HG03575 (cell line): ENCODE measurements around the gene CYGB.
"Not testable (repeated sequence)": the region's sequence is repeated elsewhere in the genome, so short reads cannot be mapped to it uniquely, and the experiment has no call there.

Source experiments
- ATAC-seq: cut with Tn5 transposase; IDR thresholded peaks from one replicate; pipeline ENCODE4 v1.9.1; 2021; ENCODE audit not compliant: unreplicated experiment, insufficient number of reproducible peaks, low FRiP score; ENCODE audit errors: extremely low read depth

Gene CYGB

DNA sequence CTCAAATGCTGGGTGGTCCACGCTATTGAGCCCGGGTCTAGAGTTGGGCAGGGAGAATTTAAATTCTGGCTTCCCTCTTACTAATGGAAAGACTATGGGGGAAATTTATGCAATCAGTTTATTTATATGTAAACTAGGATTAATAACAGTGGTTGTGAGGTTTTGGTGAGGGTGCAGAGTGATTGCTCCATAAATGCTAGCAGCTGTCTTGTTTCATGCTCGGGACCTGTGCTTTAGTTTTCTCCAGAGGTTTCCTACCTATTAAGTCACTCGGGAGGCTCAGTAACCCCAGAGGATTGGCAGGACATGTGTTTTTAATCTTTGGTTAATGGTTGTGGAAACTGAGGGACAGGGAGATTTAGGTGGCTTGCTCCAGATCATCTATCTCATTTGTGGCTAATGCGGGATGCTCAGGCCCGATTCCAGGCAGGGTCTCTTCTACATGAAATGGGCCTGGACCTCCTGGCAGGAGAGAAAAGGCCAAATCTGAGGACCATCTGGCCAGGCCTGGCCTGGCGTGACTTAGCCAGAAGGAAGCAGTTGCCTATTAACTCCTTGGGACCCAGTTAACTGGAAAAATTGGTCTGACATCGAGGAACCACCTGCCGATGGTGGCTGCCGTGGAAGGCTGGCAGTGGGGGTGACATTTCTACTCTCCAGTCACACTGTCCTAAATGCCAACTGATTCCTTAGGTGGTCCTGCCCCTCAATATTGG is 4.4 kb upstream of the CYGB start:
- ATAC-seq, result no peak

DNA sequence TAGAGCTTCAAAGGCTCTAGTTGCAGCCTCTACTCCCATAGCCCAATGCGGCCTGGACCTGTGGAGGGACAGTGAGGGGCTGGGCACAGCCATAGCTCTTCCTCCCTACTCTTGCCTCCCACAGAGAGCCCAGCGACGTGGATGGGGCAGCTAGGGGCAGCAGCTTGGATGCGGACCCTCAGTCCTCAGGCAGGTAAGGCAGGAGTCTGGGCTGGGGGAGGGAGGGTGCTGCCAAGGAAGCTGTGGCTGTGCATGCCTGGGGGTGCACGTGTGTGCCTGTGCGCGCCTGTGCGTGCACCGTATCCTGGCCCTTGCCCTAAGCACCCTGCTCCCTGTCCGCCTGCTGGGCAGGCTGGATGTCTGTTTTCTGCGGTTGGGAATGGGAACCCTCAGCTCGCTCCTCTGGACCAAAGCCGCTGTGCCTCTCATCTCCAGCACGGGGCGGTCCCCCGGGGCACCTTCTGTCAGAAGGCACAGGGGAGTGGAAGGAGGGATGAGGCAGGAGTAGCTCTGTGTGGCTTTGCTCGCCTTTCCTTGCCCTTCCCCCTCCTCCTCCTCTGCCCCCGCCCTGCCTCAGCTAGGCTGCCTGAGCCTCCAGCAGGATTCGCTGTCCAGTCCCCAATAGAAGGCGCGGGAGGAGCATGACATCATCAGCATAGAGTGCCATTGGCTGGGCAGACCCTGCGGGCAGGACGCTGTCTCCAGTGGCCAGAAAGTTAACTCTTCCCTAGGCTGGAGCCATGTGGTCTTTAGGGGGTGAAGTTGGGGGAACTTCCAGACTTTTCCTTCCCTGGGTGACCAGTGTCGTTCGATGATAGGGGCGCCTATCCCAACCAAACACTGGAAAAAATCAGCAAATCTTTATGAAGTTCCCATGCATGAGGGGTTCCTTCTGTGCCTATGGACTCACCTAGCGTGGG is 3.1 kb upstream of the CYGB start:
- ATAC-seq, result no peak

DNA sequence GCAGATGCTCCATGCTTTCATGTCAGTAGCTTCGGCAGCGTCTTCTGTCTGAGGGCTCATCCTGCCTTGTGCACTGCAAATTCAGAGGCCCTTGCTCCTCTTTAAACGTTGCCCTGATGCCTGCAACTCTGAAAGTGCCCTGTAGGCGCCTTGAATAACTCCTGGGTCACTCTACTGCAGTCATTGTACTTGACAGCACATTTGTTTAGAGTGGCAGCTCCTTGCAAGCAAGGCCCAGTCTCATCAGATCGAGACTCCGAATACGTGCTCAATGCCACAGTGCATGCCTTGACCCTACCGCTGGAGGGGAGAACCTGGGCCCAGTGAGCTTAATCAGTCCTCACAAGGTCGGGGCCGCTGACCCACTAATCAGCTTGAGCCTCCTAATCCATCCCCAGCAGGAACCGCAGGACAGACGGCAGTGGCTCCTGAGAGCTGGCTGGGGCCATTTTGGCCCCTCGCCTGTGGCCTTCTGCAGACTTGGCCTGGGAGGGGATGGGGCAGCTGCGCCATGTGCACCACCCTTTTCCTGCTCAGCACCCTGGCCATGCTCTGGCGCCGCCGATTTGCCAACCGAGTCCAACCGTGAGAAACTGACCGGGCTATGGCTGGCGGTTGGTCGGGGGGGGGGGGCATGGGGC is 2.2 kb upstream of the CYGB start, which contains the start of gene PRCD:
Gene PRCD, plus strand, starts transcription at position 414 of the 641 bp plus-strand sequence. Its CDS starts 98 bp downstream, at position 512.
- ATAC-seq, result no peak

DNA sequence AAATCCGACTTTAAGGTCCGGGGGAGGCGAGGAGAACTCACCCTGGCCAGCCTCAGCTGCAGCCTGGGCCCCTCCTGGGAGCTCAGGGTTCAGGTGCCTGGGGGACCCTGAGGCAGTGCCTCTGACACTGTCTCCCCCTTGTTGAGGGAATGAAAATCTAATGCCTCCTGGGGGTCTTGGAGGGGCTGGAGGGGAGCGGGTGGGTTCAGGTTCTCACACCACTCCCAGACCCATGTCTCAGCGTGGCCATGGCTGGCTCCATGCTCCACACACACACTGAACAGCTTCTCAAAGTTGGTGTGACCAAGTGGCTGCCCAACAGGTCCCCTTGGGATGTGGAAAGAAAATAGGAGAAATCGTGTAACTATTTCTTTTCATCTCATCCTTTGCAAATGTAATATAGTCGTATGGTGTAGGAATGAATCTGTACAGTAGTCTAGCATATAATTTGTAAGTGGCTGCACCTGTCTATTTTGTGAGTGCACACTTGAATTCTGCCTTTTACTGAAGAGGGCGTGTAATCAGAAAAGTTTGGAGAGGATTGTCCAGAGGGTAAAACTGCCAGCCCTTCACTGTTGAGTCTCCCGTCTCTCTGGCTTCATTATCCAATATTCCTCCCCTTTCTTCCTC is 1.5 kb upstream of the CYGB start:
- no peak for ATAC-seq

DNA sequence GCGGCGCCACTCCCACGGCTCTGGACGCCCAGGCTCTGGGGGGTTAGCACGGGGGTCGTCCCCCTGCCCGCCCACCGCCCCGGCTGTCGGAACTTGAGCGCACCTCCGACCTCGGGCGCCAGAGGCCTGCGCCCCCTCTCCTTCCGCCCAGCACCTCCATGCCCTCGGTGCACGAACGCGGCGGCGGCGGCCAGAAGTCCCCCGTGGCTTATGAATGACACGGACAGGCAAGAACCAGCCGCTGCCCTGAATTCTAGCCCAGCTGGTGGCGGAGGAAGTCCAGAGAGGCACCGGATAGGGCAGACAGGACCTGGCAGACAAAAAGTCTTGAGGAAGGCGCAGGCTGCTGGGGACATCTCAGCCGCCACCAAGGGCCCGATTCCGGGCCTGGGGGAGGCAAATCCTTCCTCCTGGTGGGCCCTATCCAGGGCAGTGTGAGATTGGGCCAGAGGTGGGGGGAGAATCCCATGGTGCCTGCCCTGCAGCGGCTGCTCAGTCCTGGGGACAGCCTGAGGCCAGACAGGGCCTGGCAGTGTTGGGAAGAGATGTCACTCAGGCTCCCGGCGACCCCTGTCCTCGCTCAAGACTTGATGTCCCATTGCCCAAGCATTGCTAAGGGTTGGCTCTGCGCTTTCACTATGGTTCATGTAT is 897 bp upstream of the CYGB start:
- ATAC-seq, result no peak

DNA sequence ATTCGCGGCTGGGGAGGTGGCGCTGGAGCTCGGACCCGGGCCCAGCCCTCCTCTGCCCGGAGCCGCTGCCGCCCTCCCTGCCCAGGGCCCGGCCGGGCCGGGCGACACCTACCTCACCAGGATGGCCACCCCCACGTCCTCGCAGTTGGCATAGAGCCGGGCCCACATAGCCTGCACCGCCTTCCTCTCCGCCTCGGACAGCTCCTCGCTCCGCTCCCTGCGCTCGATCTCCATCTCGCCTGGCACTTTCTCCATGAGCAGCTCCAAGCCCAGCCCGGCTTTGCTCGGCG is 276 bp downstream of the CYGB start:
- ATAC-seq, result no peak

DNA sequence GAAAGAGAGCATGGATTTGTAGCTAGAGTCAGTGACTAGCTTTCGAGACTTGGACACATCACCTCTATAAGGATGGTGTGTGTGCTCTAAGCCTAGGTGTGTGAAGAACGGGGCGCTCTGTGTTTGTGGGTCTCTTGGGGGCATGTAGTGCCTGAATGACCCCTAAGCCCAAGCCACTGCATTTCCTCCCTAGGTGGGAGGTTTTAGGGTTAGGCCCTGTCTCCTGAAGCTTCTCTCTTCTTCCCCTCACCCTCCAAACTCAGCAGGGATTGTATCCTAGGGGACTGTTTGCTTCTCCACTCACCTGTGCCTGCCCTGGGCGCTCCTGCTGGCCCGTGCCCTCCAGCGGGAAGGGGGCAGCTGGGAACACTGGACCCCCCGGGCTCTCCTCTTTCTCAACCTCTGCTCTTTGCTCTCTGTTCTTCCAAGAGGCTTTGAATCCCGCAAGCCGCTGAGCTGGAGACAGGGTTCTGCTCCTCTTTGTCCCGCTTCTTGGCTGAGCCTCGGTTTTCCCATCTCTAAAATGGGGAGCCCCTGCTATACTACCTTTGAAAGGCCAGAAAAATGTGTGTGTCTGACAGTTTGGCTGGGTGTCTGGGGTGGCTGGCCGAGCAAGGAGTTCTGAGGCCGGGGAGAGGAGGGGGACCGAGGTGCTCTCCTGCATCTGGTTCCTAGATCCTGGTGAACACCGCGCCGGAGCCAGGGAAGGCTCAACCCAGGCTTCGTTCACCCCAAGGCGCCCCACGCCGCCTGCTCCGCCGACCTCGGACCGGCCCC is 810 bp downstream of the CYGB start:
- ATAC-seq, result no peak

DNA sequence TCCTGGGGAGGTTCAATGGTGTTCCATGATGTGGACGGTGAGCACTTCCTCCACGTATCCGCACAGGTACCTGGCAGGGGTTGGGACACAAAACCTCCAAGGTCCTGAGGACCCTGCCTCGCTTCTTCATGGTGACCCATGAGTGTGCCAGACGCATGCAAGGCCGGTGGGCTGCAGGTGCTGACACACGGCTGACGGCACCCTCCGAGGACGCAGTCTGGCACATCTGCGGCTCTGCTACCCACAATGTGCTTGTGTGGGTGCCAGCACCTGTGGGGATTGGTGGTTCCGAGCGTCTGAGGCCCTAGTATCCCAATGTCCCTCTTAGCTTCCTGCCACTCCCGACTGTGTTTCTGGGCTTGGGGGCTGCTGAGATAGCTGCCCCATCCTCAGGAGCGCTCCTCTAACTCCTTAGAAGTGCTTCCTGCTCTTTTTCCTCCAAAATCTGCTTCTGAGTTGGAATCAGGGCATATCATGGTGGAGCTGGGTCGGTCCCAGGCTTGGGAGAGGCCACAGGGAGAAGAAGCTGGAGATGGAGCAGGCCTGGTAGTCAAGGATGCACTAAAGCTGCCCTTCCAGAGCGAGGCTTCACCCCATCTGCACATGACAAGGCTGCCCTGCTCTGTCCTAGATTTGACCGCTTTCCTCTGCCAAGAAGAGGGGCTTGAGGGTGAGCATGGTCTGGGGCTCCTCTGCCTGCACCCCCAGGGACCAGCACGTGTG is 1.6 kb downstream of the CYGB start:
- ATAC-seq, result no peak

DNA sequence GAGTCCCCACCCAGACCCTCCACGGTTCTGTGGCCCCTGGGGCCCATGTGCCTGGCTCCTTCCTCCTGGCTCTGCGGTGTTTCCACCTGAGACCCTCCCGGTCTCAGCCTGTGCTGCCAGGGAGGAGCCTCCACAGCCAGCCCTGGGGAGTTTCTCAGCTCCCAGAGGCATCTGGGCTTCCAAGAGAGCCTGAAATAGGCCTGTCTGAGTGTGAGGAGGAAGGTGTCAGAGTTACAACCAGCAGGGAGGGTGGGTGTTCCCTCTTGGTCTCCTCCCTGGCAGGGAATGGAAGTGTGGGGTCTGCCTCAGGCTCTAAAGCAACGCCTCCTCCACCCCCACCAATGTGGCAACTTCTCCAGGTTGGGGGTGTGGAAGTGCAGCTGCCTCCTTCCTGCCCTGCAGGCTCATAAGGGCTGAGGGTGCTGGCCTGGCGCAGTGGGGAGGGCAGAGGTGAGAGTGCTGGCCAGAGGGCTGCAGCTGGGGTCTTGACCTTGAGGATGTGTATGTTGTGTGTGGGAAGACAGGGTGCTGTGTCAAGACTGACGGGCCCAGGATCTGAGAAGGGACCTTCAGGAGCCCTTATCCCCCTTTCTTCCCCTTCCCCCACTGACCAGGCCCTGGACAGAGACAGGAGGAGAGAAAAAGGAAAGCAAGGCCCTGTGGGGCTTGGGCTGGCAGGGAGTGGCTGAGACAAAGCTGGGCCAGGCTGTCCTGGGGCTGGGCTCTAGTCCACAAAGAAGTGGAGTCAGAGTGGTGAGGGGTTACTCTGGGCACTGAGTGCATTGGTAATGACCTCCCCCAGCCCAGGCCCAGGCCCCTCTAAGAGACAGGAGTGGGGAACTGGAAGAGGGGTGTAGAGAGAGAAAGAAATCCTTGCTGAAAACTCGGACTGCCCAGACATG is 2.4 kb downstream of the CYGB start:
- ATAC-seq, result no peak

DNA sequence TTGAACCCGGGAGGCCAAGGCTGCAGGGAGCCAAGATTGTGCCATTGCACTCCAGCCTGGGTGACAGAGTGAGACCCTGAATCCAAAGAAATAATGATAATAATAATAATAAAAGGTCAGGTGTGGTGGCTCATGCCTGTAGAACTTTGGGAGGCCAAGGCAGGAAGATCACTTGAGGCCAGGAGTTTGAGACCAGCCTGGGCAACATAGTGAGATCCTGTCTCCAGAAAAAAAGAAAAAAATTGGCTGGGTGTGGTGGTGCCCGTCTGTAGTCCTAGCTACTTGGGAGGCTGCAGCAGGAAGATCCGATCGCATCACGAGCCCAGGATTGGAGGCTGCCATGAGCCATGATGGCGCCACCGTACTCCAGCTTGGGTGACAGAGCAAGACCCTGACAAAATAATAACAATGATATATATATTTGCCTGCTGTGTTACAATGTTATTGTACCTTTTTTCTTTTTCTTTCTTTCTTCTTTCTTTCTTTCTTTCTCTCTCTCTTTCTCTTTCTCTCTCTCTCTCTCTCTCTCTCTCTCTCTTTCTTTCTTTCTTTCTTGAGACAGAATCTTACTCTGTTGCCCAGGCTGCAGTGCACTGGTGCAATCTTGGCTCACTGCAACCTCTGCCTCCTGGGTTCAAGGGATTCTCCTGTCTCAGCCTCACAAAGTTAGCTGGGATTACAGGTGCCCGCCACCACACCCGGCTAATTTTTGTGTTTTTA is 3.7 kb downstream of the CYGB start:
- not testable (repeated sequence) for ATAC-seq

DNA sequence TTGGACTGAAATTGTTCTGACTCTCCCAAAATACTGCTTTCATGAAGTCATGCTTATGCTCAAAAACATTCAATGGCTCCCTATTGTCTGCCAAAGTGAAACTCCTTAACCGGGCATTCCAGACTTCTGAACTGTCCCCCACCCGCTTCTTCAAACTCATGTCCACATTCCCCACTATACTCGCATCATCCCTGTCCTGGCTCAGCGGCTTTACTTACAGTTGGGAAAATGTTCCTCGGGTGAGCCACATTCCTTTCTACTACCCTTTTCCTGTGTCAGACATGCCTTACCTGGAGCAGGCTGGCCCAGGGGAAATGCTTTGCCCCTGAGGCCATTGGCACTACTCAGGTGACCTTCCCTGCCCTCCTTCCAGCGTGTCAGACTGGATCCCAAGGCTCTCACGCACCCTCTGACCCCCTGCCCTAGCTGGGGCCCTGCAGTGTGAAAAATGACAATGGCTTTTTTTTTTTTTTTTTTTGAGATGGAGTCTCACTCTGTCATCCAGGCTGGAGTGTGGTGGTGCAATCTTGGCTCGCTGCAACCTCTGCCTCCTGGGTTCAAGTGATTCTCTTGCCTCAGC is 5.3 kb downstream of the CYGB start:
- no peak for ATAC-seq

DNA sequence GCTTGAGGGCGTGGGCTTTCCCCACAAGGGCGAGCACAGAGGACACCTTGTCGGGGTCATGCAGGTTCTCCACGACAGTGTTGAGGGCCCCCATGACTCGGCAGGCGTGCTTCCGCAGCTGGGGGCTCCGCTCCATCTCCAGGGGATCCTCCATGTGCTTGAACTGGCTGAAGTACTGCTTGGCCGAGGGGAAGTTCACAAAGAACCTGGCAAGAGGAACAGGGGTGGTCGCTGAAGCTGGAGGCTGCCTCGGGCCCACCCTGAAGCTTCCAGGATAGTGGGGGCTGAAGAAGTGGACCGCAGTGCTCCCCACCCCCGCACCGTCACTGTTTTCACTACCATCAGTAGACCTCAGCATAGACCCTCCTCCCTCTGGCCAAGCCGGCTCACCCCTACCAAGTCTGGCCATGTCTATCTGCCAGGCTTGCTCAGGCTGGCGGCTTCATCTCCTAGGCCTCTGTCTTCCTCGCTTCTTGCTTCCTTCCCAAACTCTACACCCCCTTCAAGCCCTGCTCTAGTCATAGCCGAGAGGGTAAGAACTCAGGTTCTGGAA is 5.9 kb downstream of the CYGB start:
- ATAC-seq, result no peak

DNA sequence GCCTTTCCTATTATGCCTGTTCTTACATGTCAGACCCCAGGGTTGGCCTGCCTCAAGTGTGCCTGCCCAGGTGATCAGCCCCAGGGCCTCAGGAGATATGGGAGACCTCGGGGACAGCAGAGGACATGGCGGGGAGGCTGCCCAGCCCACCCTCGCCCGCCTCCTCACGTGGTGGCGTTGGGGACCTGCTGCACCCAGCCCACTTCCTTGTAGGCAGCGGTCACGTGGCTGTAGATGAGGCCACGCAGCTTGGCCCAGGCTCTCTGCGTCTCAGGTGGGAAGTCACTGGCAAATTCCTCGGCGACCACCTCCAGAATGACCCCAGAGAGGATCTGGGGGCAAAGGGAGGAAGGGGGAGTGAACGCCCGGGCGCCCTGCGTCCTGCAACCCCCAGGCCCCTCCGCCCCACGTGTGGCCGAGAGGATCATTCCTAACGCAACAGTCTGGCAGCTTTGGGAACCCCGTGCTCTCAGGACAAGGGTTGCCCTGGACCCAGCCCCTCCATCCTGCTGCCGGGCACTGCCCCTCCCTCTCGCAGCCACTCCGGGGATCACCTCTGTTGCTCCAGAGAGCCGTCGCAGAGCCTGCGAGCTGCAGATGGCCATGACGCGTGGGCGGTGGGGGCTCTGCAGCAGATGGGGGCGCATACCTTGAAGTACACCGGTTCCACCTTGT is 6.6 kb downstream of the CYGB start:
- no peak for ATAC-seq

DNA sequence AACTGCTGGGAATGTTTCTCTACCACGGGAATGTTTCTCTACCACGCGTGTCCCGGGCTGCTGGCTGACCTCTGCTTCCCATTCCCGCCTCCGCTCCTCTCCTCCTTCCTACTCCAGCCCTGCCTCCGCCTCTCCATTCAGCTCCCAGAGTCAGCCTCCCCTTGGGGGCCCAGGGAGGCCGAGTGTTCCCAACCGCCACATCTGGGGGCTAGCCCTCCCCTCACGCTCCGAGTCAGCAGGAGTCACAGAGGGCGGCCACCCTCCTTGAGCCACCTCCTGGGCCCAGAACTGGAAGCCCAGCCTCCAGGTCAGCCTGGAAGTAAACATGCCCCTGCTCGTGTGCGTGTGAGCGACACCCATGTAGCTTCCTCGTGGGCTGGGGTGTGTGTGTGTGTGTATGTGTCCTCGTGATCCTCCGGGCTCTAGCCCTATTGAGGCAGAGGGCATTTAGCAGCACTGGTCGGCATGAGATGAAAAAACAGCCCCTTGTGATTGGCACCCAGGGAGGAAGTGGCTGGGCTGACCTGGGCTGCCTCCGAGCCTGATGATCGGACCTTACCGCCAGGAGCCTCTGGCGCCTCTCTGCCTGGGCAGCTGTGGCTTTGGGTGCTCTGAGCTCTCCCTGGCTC is 7.3 kb downstream of the CYGB start:
- ATAC-seq, result no peak
